Measurements from ENCODE around the gene ENHO. TPM values are rescaled to one million over a fixed set of nuclear protein-coding genes. Genes with fewer than 3 reads are reported as not detected.

ENHO gene
- total and polyA plus RNA-seq, 2 donors from 2014 or later: 0.22 to 2.7 TPM

- FAIRE-seq: no peak
- Histone ChIP-seq H3K36me3 (ENCODE audit: control insufficient read depth in 2 of 3, insufficient read depth in 3 of 3, low read length in 3 of 3) (peaks cover 0 to 2% (median 0%) of the 10 kb centered on the region in 3 donors), H3K9ac (ENCODE audit: low read length in 3 of 3) (no peak overlapping the region), H3K9me3 (ENCODE audit: control insufficient read depth in 2 of 3, insufficient read depth in 1 of 3, low read length in 3 of 3) (no peaks in the 10 kb centered on the region), H3K27ac (ENCODE audit: low read depth in 2 of 2, low read length in 2 of 2) (no peak overlapping the region), H3K4me1 (ENCODE audit: control insufficient read depth in 2 of 3, insufficient read depth in 2 of 3, low read depth in 1 of 3, low read length in 3 of 3) (peaks cover 11 to 19% (median 13%) of the 10 kb centered on the region in 3 donors), H3K27me3 (ENCODE audit: control insufficient read depth, insufficient read depth, low read length) (peaks cover 3% of the 10 kb centered on the region), H3K4me3 (ENCODE audit: low read length in 3 of 3) (no peak overlapping the region)
- no peak for TF ChIP-seq CTCF (IDR thresholded peaks at IDR 0.05; ENCODE audit: borderline replicate concordance, extremely low read depth, insufficient read depth)
- DNase-seq: peak in 2 of 5 donors; percentile 30 to 43
- intact Hi-C loops (cut with DNase I): no loop called here
Measured at GRCh38 chr9:34558364-34558763, 35.6 kb upstream of the ENHO start.

GRCh38 chr9:34557426-34558321, 34.9 kb upstream of the ENHO start:
- FAIRE-seq (no peak), DNase-seq (peak in 3 of 5 donors; percentile 41 to 77 (median 51))
- H3K4me1 ChIP-seq (ENCODE audit: control insufficient read depth in 2 of 3, insufficient read depth in 2 of 3, low read depth in 1 of 3, low read length in 3 of 3): peaks cover 11 to 19% (median 13%) of the 10 kb centered on the region in 3 donors
- H3K36me3 ChIP-seq (ENCODE audit: control insufficient read depth in 2 of 3, insufficient read depth in 3 of 3, low read length in 3 of 3): no peaks in the 10 kb centered on the region
- H3K9me3 ChIP-seq (ENCODE audit: control insufficient read depth in 2 of 3, insufficient read depth in 1 of 3, low read length in 3 of 3): no peaks in the 10 kb centered on the region
- no peak overlapping the region for H3K27ac ChIP-seq (ENCODE audit: low read depth in 2 of 2, low read length in 2 of 2)
- no peak for TF ChIP-seq CTCF (IDR thresholded peaks at IDR 0.05; ENCODE audit: borderline replicate concordance, extremely low read depth, insufficient read depth)
- intact Hi-C loops (cut with DNase I): no loop called here
- peaks cover 3% of the 10 kb centered on the region for H3K27me3 ChIP-seq (ENCODE audit: control insufficient read depth, insufficient read depth, low read length)
- no peak overlapping the region for H3K9ac ChIP-seq (ENCODE audit: low read length in 3 of 3)
- H3K4me3 ChIP-seq (ENCODE audit: low read length in 3 of 3): no peak overlapping the region

- H3K27ac ChIP-seq (ENCODE audit: low read depth in 2 of 2, low read length in 2 of 2): no peak overlapping the region
- no peaks in the 10 kb centered on the region for H3K9me3 ChIP-seq (ENCODE audit: control insufficient read depth in 2 of 3, insufficient read depth in 1 of 3, low read length in 3 of 3)
- H3K4me3 ChIP-seq (ENCODE audit: low read length in 3 of 3): no peak overlapping the region
- H3K9ac ChIP-seq (ENCODE audit: low read length in 3 of 3): no peak overlapping the region
- TF ChIP-seq CTCF (IDR thresholded peaks at IDR 0.05; ENCODE audit: borderline replicate concordance, extremely low read depth, insufficient read depth): no peak
- FAIRE-seq: no peak
- H3K4me1 ChIP-seq (ENCODE audit: control insufficient read depth in 2 of 3, insufficient read depth in 2 of 3, low read depth in 1 of 3, low read length in 3 of 3): peaks cover 11 to 19% (median 13%) of the 10 kb centered on the region in 3 donors
- DNase-seq: peak in 2 of 5 donors; percentile 21 to 66
- intact Hi-C loops (cut with DNase I): no loop called here
- no peaks in the 10 kb centered on the region for H3K36me3 ChIP-seq (ENCODE audit: control insufficient read depth in 2 of 3, insufficient read depth in 3 of 3, low read length in 3 of 3)
- H3K27me3 ChIP-seq (ENCODE audit: control insufficient read depth, insufficient read depth, low read length): peaks cover 3% of the 10 kb centered on the region
Measured at GRCh38 chr9:34556949-34557348, 34.2 kb upstream of the ENHO start.
